SW480 (cell line): ENCODE results near the gene SCLY.
"Not testable (repeated sequence)": the region's sequence is repeated elsewhere in the genome, so short reads cannot be mapped to it uniquely, and the experiment has no call there.

Source experiments
- DNase-seq: peaks from one replicate; pipeline ENCODE4 v3.0.0-alpha.2; 2016; ENCODE audit warnings: low spot score

Gene SCLY

GRCh38 chr2:238113611-238114010 is 52.8 kb downstream of the SCLY start:
- DNase-seq = no peak

- no peak for DNase-seq
These were observed 53.6 kb downstream of the SCLY start for GRCh38 chr2:238114331-238114841.

GRCh38 chr2:238114851-238115660 is 54.3 kb downstream of the SCLY start:
- no peak for DNase-seq

GRCh38 chr2:238115709-238116108 is 54.9 kb downstream of the SCLY start:
- DNase-seq = not testable (repeated sequence)

- DNase-seq = no peak
These were observed 55.7 kb downstream of the SCLY start for GRCh38 chr2:238116298-238117198.

GRCh38 chr2:238117199-238118154 is 56.7 kb downstream of the SCLY start:
- no peak for DNase-seq

- DNase-seq = no peak
These were observed 59.1 kb downstream of the SCLY start for GRCh38 chr2:238119756-238120462.

GRCh38 chr2:238120463-238121298 is 59.9 kb downstream of the SCLY start:
- DNase-seq = no peak

- DNase-seq = no peak
These were observed 60.9 kb downstream of the SCLY start for GRCh38 chr2:238121511-238122286.

GRCh38 chr2:238122287-238123217 is 61.8 kb downstream of the SCLY start:
- no peak for DNase-seq

- DNase-seq = no peak
These were observed 62.6 kb downstream of the SCLY start for GRCh38 chr2:238123218-238123971.

- DNase-seq = no peak
These were observed 63.2 kb downstream of the SCLY start for GRCh38 chr2:238123991-238124470.

GRCh38 chr2:238124488-238125126 is 63.8 kb downstream of the SCLY start:
- no peak for DNase-seq

GRCh38 chr2:238125127-238125885 is 64.5 kb downstream of the SCLY start:
- no peak for DNase-seq

GRCh38 chr2:238126338-238126737 is 65.5 kb downstream of the SCLY start:
- no peak for DNase-seq

- no peak for DNase-seq
These were observed 66.0 kb downstream of the SCLY start for GRCh38 chr2:238126775-238127164.
